D721Med (cell line): ENCODE measurements around the gene HTR7.

ENCODE experiments used
- DNase-seq: peaks from one replicate; pipeline ENCODE4 v3.0.0; 2011; ENCODE audit warnings: low spot score; ENCODE audit not compliant: insufficient read length
- FAIRE-seq: peaks from 2 replicates; lab custom pipeline; 2011; peaks lifted over from hg19 to GRCh38; lab: Jason Lieb, UNC
- TF ChIP-seq, protein P1 (sequence below): IDR thresholded peaks from 2 replicates; pipeline ENCODE4 v1.5.1; 2012; ENCODE audit warnings: mild to moderate bottlenecking, control low read depth; ENCODE audit not compliant: insufficient read depth; ENCODE audit errors: missing control alignments

HTR7 gene

DNA sequence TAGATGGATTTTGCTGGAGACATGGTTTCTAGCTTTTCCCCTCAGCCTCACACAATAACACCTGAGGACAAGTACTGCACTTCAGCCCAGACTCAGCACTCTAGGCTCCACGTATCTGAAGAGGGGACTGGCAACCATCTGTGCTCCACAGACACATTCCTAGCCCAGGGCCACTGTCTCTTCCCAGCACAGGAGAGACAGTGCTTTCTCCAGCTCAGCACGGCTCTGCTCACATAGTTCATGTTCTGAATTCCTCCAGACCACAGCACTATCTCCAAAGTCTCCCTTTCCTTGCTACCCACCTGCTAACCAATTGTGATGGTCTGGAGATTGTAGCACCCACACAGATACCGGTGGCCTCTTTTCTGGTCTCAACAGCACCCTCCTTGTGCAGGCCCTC is 114.5 kb downstream of the HTR7 start:
- DNase-seq (no peak), FAIRE-seq (no peak)
- TF ChIP-seq, protein P1, sequence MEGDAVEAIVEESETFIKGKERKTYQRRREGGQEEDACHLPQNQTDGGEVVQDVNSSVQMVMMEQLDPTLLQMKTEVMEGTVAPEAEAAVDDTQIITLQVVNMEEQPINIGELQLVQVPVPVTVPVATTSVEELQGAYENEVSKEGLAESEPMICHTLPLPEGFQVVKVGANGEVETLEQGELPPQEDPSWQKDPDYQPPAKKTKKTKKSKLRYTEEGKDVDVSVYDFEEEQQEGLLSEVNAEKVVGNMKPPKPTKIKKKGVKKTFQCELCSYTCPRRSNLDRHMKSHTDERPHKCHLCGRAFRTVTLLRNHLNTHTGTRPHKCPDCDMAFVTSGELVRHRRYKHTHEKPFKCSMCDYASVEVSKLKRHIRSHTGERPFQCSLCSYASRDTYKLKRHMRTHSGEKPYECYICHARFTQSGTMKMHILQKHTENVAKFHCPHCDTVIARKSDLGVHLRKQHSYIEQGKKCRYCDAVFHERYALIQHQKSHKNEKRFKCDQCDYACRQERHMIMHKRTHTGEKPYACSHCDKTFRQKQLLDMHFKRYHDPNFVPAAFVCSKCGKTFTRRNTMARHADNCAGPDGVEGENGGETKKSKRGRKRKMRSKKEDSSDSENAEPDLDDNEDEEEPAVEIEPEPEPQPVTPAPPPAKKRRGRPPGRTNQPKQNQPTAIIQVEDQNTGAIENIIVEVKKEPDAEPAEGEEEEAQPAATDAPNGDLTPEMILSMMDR, result no peak

DNA sequence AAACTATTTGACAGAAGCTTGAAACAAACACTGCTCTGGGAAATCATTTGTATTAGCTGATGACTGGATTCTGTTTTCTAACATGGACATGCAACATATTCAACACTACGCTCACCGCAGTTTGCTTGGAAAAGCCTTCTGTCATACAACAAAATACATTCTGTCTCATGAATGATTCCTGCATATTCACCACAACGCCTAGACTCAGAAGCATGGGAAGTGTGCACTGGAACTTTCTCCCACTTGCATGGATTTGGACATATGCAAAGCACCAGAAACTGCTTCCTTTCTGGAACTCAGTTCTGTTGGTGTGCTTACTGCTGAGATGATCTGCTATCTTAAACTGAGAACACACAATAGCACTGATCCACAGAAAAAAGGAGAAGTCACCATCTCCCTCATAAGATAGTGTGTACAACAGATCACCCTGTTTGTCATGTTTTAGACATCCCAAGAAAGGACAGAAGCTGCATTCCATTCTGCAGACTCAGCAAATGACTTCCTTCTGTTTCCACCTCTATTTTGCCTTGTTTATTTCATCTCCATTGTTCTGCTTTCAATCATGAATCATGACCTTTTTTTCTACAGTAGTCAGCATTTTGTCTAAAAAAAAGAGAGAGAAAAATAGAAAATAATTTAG is 115.8 kb downstream of the HTR7 start:
- FAIRE-seq (no peak), DNase-seq (no peak)
- TF ChIP-seq, protein P1, result no peak

DNA sequence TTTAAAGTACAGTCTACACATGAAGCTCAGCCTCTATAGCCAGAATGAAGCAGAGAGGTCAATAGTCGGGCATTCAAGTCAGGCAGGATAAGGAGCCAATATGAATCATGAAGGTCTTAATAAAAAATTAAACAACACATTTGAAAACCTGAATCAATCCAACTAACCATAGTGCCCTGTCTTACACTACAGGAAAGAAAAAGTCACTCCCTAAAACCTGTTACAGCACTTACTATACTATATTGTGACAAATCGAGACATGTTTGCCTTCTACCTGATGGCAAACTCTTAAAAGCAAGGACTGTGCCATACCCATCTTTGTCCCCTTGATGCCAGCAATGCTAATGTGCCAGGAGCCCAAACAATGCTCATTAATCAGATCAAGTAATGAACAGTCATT is 117.6 kb downstream of the HTR7 start:
- no peak for DNase-seq

DNA sequence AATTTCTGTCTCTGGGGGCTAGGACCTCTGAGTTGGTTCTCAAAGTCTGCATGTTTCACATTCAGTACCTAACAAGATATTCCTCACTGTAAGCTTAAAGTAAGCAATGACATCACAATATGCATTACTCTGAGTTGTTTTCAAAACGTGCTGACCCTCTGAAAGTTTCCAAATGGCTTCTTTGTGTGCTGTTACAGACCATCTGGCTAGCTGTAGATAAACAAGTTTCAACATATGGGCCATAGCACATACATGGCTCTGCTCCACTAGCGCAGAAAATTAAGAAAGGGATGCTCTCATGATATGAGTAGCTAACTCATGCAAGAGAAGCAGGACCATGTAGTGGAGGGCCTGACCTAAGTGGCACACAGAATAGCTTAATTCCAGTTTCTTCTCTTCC is 119.0 kb downstream of the HTR7 start:
- FAIRE-seq, result no peak
- no peak for DNase-seq
- TF ChIP-seq, protein P1, result no peak

More for the DNA sequence above, 117.6 kb downstream of the HTR7 start:
- TF ChIP-seq, protein P1, result no peak
- no peak for FAIRE-seq

DNA sequence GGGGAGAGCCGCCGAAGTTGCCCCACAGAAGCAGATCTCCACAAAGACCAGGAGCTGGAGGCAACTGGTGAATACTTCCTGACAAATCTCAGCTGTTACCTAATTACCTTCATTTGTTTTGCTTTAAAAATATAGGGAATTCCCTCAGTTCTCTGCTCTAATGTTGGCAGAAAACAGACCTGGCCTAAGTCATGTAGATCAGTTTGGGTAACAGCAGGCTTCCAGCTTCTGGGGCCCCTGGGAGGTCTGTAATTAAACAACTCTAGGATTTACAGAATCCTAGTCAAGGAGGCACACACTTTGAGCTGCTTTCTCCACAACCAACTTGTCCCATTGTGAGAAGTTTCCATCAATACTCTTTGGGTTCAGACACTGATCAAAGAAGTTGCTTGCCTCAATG is 123.4 kb downstream of the HTR7 start:
- DNase-seq (no peak), FAIRE-seq (no peak)
- TF ChIP-seq, protein P1, result no peak

DNA sequence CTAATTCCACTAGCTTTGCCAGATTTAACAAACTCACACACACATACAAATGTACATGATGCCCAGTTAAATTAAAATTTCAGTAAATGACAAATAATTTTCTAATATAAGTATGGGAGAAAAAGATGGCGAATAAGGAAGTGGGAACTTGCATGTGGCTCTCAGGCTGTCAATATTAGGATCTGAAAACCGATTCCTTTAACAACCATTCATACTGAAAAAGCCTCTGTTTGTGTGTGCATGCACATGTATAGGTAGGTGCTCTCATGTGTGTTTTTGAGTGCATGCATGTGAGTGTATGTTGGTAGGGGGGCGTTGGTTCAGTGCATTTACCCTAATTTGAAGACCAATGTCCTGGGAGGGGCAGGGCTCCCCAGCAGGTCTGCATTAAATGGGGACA is 125.3 kb downstream of the HTR7 start:
- TF ChIP-seq, protein P1, result no peak
- DNase-seq, result no peak
- FAIRE-seq, result no peak

DNA sequence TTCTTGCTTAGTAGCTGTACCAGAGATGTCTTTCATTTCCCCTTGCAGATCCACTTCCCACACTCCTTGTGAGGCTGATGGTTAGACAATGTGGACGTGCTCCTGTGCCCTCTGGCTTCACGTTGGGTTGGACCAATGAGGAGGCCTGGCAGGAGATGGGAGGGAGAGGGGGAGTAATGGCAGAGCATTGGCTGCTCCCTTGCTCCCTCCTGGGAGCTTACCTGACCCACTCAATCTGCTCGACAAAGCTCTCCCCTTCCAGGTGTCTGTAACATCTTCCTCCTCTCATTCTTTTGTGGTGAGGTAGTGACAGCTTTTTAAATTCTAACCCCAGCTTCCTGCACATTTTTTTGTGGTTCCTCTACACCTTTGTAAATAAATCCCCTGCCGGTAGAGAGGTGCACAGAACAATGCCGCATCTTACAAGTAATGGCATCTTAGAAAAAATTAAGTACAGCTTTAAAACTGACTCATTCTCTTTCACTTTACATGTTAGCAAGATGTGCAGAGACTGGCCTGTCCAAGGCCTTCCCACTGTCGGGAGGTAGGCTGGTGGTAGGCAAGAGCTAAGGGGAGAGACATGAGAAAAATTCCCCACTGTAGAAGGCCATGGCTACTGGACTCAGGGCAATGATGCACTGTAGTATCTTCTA is 134.3 kb downstream of the HTR7 start:
- TF ChIP-seq, protein P1, result no peak
- DNase-seq (no peak), FAIRE-seq (no peak)
